Psoas muscle (tissue), 8 donors: ENCODE data around the gene C10orf143. TPM values are rescaled to one million over a fixed set of nuclear protein-coding genes. Genes with fewer than 3 reads are reported as not detected.
"Not testable (repeated sequence)": the region's sequence is repeated elsewhere in the genome, so short reads cannot be mapped to it uniquely, and the experiment has no call there.

Experiments
- ATAC-seq, 4 donors: fragments of 200-7000 bp; cut with Tn5 transposase; one replicate each; pipeline ENCODE4 v1.9.1; 2020; ENCODE audit warnings: moderate library complexity in 3 of 4, mild to moderate bottlenecking in 2 of 4
- DNase-seq, 2 donors: peaks; one replicate each; pipeline ENCODE4 v3.0.0-alpha.2; 2020
- H3K27ac ChIP-seq: fragments of 200-600 bp; one replicate; pipeline ENCODE4 v1.8.0; 2022
- H3K27me3 ChIP-seq, 3 donors: fragments of 200-600 bp in 1 of 3; one replicate each; pipeline versions ENCODE4 v1.6.1 to v1.8.0; 2013 to 2022; ENCODE audit warnings: low read length in 2 of 3, mild to moderate bottlenecking in 2 of 3, moderate library complexity in 1 of 3; ENCODE audit not compliant: insufficient read depth in 3 of 3
- H3K36me3 ChIP-seq, 2 donors: fragments of 200-600 bp in 1 of 2; one replicate each; pipeline versions ENCODE4 v1.6.1 to v1.8.0; 2013 to 2022; ENCODE audit warnings: low read depth in 1 of 2, mild to moderate bottlenecking in 1 of 2, moderate library complexity in 1 of 2; ENCODE audit not compliant: insufficient read depth in 1 of 2
- H3K4me1 ChIP-seq: fragments of 200-600 bp; one replicate; pipeline ENCODE4 v1.8.0; 2022
- H3K4me3 ChIP-seq: fragments of 200-600 bp; one replicate; pipeline ENCODE4 v1.8.0; 2022; ENCODE audit warnings: mild to moderate bottlenecking
- H3K9me3 ChIP-seq: fragments of 200-600 bp; one replicate; pipeline ENCODE4 v1.8.0; 2022
- WGBS, 3 donors: extraction: QIAGEN DNeasy Blood & Tissue Kit; methylation state at CpG; one replicate each; pipeline versions ENCODE4 v1.1.6 to v1.1.7; 2013; 5-methylcytosine and 5-hydroxymethylcytosine counted together
- intact Hi-C, 2 donors: fragments of 100-400 bp; cut with DNase I; formaldehyde crosslinking; loops; one replicate each; pipeline versions ENCODE4 v1.11.0 to v1.14.2; 2022
- polyA plus RNA-seq, 3 donors: library from polyadenylated mRNA; stranded (reverse); fragments of 200-250 nt; gene quantifications; one replicate each; pipeline ENCODE4 v1.2.3, GENCODE V29; 2013
- total RNA-seq, 4 donors: library from RNA; stranded (reverse); fragmentation: NEBNext Ultra II Directional in 2 of 4; extraction: Animal tissue kit (Norgen Biotek cat#: 25700) in 2 of 4; gene quantifications; one replicate each; pipeline versions ENCODE4 v1.2.1 to v1.2.4, GENCODE V29; 2021 to 2023
- TF ChIP-seq, protein P1 (sequence below): fragments of 200-600 bp; IDR thresholded peaks from one replicate; pipeline ENCODE4 v1.8.0; 2022; ENCODE audit warnings: antibody characterized with exemption
- donor health status: healthy with polysubstance abuse.
- donor health status: DM: no; HTN: no; CAD: no; lungs with moderate emphysema.
- donor health status: Bipolar disorder and iron deficiency.
- donor health status: healthy.
- donor health status: DM: yes; HTN: yes; CAD: no.
- donor health status: DM: no; HTN: no; CAD: no.
- donor health status: DM: no; HTN: no; CAD: no.
- donor health status: DM: yes; HTN: yes; CAD: no.

C10orf143 gene
- total and polyA plus RNA-seq, 7 donors, result 3.3 to 5.1 (median 4.7) TPM

DNA sequence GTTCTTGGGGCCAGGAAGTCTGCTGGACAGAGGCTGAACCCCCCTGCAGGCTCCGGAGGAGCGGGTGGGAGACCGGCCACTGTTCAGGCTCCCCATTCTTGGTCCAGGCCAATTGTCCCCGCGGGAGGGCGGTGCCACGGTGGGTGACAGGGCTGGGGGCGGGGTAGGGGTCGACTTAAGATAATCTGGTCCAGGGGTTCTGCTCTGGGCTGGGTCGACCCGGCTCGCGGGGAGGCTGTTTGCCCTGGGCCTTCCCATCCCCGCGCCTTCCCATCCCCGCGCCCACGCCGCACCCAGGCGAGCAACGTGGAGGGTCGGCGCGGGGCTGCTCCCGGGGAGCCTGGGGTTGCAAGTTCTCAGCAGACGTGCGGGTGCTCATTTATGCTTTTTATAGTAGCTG is 18.3 kb upstream of the C10orf143 start:
- H3K36me3 ChIP-seq, result no peaks in the 10 kb centered on the region
- H3K4me1 ChIP-seq, result no peaks in the 10 kb centered on the region
- intact Hi-C loops, result no loop called here
- ATAC-seq (no peak), DNase-seq (no peak)
- TF ChIP-seq, protein P1, sequence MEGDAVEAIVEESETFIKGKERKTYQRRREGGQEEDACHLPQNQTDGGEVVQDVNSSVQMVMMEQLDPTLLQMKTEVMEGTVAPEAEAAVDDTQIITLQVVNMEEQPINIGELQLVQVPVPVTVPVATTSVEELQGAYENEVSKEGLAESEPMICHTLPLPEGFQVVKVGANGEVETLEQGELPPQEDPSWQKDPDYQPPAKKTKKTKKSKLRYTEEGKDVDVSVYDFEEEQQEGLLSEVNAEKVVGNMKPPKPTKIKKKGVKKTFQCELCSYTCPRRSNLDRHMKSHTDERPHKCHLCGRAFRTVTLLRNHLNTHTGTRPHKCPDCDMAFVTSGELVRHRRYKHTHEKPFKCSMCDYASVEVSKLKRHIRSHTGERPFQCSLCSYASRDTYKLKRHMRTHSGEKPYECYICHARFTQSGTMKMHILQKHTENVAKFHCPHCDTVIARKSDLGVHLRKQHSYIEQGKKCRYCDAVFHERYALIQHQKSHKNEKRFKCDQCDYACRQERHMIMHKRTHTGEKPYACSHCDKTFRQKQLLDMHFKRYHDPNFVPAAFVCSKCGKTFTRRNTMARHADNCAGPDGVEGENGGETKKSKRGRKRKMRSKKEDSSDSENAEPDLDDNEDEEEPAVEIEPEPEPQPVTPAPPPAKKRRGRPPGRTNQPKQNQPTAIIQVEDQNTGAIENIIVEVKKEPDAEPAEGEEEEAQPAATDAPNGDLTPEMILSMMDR, result no peak
- WGBS, 3 donors, result 43 to 53% (median 47%) methylated on average over 27 of the region's 27 CpGs
- peaks cover 0 to 7% (median 0%) of the 10 kb centered on the region in 3 donors for H3K27me3 ChIP-seq
- no peak overlapping the region for H3K27ac ChIP-seq
- no peaks in the 10 kb centered on the region for H3K9me3 ChIP-seq
- H3K4me3 ChIP-seq, result no peak overlapping the region

DNA sequence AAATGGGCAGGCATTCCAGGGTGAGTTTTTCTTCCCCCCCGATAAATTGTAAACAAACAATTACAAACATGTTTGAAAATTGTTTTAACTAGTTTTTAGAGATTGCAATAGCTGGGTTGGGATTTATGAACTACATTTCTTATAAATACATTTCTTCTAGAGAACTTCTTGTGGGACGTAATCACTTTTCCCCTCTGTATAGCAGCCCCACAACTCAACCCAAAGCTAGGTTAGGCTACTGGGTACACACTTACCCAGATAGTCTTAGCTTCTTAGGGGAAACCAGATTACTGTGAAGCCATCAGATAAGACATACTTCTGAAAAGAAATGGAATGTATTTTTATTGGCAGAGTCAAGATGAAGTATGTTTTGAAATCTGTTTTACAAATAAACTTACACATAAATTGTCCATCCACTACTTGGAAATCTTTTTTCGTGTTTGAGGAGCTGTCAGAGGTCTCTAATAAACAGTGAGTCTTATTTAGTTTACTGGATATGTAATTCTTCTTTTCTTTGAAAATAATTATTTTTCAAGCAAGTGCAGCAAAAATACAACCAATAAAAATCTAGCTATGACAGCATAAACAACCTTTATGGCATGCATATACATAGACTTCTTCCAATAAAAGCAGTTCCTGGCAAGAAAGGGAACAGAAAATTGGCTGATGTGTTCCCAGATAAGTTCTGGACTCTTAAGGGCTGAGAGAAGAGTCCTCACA is 17.6 kb upstream of the C10orf143 start:
- H3K9me3 ChIP-seq, result no peaks in the 10 kb centered on the region
- DNase-seq, result no peak
- no peaks in the 10 kb centered on the region for H3K36me3 ChIP-seq
- TF ChIP-seq, protein P1, result no peak
- no peak overlapping the region for H3K4me3 ChIP-seq
- ATAC-seq, result no peak
- H3K4me1 ChIP-seq, result no peaks in the 10 kb centered on the region
- no peak overlapping the region for H3K27ac ChIP-seq
- peaks cover 0 to 7% (median 0%) of the 10 kb centered on the region in 3 donors for H3K27me3 ChIP-seq
- WGBS, 3 donors, result 45 to 48% (median 47%) methylated on average over 3 of the region's 3 CpGs
- intact Hi-C loops, result no loop called here

DNA sequence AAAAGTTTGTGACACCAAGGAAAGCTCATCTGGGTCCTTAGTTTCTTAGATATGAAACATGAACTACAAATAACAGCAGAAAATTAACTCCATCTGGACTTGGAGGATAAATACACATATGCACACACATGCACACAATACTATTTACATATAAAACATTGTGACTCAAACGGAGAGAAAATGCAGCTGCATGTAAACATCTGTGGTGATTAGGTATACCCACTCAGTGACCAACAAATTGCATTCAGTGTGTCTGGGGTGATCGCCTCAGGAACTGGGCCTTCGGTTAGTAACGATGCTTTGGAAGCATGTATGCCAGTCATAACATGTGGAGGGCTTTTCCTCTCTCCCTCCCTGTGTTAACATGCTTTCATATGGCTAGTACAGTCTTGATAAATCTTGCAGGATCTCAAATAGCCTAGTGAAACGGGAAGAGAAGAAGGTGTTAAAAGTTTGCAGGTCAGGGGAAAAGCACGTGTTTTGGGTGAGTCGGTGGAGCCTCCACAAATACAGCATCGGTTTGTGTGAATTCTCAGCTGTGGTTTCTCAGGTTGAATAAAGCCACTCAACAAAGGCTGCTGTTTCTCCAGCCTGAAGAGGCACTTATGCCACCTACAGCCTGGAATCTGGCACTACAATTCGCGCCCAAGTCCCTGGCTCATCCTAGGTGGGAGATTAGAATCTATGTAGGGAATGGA is 16.9 kb upstream of the C10orf143 start:
- ATAC-seq, result peak; percentile 61 to 90 (median 78)
- H3K9me3 ChIP-seq, result no peaks in the 10 kb centered on the region
- no peak overlapping the region for H3K27ac ChIP-seq
- no peak overlapping the region for H3K4me3 ChIP-seq
- DNase-seq, result no peak
- H3K4me1 ChIP-seq, result no peaks in the 10 kb centered on the region
- no peaks in the 10 kb centered on the region for H3K36me3 ChIP-seq
- WGBS, 3 donors, result 13 to 14% (median 13%) methylated on average over 10 of the region's 10 CpGs
- intact Hi-C loops, result no loop called here
- peaks cover 0 to 7% (median 0%) of the 10 kb centered on the region in 3 donors for H3K27me3 ChIP-seq
- TF ChIP-seq, protein P1, result peak; percentile 75

DNA sequence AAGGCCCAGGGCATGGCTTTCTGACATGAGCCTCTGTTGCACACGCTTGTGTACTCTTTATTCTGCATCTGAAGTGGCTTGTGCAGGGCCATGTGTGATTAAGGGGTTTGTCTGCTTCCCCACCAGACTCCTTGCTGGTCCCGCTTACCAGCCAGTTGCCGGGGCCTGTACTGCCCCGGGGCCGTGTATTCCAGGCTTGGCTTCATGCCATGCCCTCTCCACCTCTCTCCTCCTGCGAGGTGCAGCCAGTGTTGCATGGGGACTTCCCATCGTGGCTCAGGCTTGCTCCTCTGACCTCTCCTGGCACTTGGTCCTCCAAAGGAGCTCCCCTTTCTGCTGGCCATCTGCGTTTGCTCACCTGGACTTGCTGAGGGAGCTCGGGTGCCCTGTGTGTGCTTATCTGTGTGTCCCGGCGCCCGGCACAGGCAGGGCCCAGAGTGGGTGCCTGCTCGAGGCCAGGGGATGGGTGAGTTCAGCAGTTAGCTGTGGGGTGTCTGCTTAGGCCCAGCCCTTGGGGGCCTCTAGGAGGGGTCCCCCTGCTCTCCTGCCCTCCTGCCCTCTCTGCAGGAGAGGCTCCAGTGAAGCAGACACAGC is 11.0 kb upstream of the C10orf143 start:
- H3K4me1 ChIP-seq, result no peaks in the 10 kb centered on the region
- no peak overlapping the region for H3K27ac ChIP-seq
- TF ChIP-seq, protein P1, result no peak
- no peak for DNase-seq
- no peaks in the 10 kb centered on the region for H3K27me3 ChIP-seq
- ATAC-seq, result no peak
- 61 to 63% (median 61%) methylated on average over 13 of the region's 13 CpGs for WGBS, 3 donors
- H3K36me3 ChIP-seq, result no peaks in the 10 kb centered on the region
- no peaks in the 10 kb centered on the region for H3K9me3 ChIP-seq
- intact Hi-C loops, result no loop called here
- no peak overlapping the region for H3K4me3 ChIP-seq

DNA sequence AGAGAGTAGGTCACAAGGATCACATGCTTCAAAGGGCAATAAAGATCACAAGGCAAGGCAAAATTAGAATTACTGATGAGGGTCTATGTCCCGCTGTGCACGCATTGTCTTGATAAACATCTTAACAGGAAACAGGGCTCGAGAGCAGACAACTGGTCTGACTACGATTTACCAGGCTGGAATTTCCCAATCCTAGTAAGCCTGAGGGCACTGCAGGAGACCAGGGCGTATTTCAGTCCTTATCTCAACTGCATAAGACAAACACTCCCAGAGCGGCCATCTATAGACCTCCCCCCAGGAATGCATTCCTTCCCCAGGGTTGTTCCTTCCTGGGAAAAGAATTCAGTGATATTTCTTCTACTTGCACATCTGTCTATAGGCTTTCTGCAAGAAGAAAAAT is 6.9 kb upstream of the C10orf143 start:
- intact Hi-C loops, H3K4me3 ChIP-seq: not testable (repeated sequence)

DNA sequence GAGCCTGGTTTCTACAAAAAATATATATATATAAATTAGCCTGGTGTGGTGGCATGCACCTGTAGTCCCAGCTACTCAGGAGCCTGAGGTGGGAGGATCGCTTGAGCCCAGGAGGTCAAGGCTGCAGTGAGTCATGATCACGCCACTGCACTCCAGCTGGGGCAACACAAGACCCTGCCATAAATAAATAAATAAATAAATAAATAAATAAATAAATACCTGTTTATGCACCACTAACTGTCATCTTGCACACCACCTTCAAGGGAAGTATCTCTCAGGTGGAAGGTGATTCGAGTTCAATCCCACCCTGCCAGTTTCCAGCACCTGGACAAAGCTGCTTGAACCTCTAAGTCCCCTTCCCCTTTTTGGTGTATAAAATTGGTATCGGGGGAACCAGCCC is 6.3 kb upstream of the C10orf143 start:
- H3K4me3 ChIP-seq, DNase-seq, ATAC-seq, H3K9me3 ChIP-seq, H3K27me3 ChIP-seq, H3K27ac ChIP-seq, intact Hi-C loops, H3K36me3 ChIP-seq: not testable (repeated sequence)
- WGBS, 3 donors, result 98 to 99% (median 98%) methylated on average over 4 of the region's 4 CpGs
- H3K4me1 ChIP-seq, result peaks cover 12% of the 10 kb centered on the region

More for the DNA sequence above, 6.9 kb upstream of the C10orf143 start:
- not testable (repeated sequence) for DNase-seq, H3K27me3 ChIP-seq, ATAC-seq, H3K9me3 ChIP-seq, H3K36me3 ChIP-seq, H3K4me1 ChIP-seq, H3K27ac ChIP-seq
- WGBS, 3 donors, result 78 to 89% (median 84%) methylated on average over 6 of the region's 6 CpGs
